ENCODE results near the gene HOXC9. TPM values are rescaled to one million over a fixed set of nuclear protein-coding genes. Genes with fewer than 3 reads are reported as not detected.

Gene HOXC9
- total RNA-seq, 1 experiment from 2014 or later, result 21.1 TPM

GRCh38 chr12:53976823-53977595 is 23.0 kb upstream of the HOXC9 start:
- no peaks in the 10 kb centered on the region for H3K36me3 ChIP-seq (ENCODE audit: insufficient read depth, low read length, poor library complexity, severe bottlenecking)
- POLR2A ChIA-PET (ENCODE audit: low non-redundant PET), result no interaction called here
- peaks cover 50% of the 10 kb centered on the region for H3K4me1 ChIP-seq (ENCODE audit: insufficient read depth, low read length, poor library complexity, severe bottlenecking)
- TF ChIP-seq CTCF (conservative IDR thresholded peaks at IDR 0.05; ENCODE audit: low read depth, low read length) (no peak), EZH2 (IDR thresholded peaks at IDR 0.05; ENCODE audit: borderline replicate concordance, low read depth, low read length, poor library complexity, severe bottlenecking) (no peak)
- H3K9me3 ChIP-seq (ENCODE audit: low read depth, low read length, poor library complexity, severe bottlenecking), result peaks cover 6% of the 10 kb centered on the region
- H3K27ac ChIP-seq (ENCODE audit: low read depth, low read length, poor library complexity, severe bottlenecking), result peak overlapping the region; percentile 68
- no peak overlapping the region for H3K4me3 ChIP-seq (ENCODE audit: low read depth, low read length, poor library complexity, severe bottlenecking)
- DNase-seq (ENCODE audit: low spot score), result no peak
- no peaks in the 10 kb centered on the region for H3K27me3 ChIP-seq (replicated peaks; ENCODE audit: insufficient read depth, low read depth, low read length, poor library complexity)
- CTCF ChIA-PET, result interaction anchor here (1.1 kb wide), 1 partner anchor 8 kb away, joined by 6 read pairs; the partner anchor contains the start of gene HOXC10
- BruUV-seq (replicated peaks), result no TSS peak
- intact Hi-C loops (cut with micrococcal nuclease; ENCODE audit: unreplicated experiment), result no loop called here

- BruUV-seq (replicated peaks), result no TSS peak
- CTCF ChIA-PET, result no interaction called here
- no peak overlapping the region for H3K4me3 ChIP-seq (ENCODE audit: low read depth, low read length, poor library complexity, severe bottlenecking)
These were observed 22.1 kb upstream of the HOXC9 start for GRCh38 chr12:53977596-53978445.

GRCh38 chr12:53978477-53979356 is 21.2 kb upstream of the HOXC9 start:
- peak overlapping the region; percentile 71 for H3K27ac ChIP-seq (ENCODE audit: low read depth, low read length, poor library complexity, severe bottlenecking)
- no peaks in the 10 kb centered on the region for H3K27me3 ChIP-seq (replicated peaks; ENCODE audit: insufficient read depth, low read depth, low read length, poor library complexity)
- ChIA-PET POLR2A (ENCODE audit: low non-redundant PET) (no interaction called here), CTCF (no interaction called here)
- H3K4me3 ChIP-seq (ENCODE audit: low read depth, low read length, poor library complexity, severe bottlenecking), result peak overlapping the region; percentile 10
- intact Hi-C loops (cut with micrococcal nuclease; ENCODE audit: unreplicated experiment), result no loop called here
- peaks cover 6% of the 10 kb centered on the region for H3K9me3 ChIP-seq (ENCODE audit: low read depth, low read length, poor library complexity, severe bottlenecking)
- no TSS peak for BruUV-seq (replicated peaks)
- TF ChIP-seq EZH2 (IDR thresholded peaks at IDR 0.05; ENCODE audit: borderline replicate concordance, low read depth, low read length, poor library complexity, severe bottlenecking) (no peak), CTCF (conservative IDR thresholded peaks at IDR 0.05; ENCODE audit: low read depth, low read length) (no peak)
- DNase-seq (ENCODE audit: low spot score), result peak; percentile 73
- H3K36me3 ChIP-seq (ENCODE audit: insufficient read depth, low read length, poor library complexity, severe bottlenecking), result no peaks in the 10 kb centered on the region
- peaks cover 44% of the 10 kb centered on the region for H3K4me1 ChIP-seq (ENCODE audit: insufficient read depth, low read length, poor library complexity, severe bottlenecking)

More at GRCh38 chr12:53977596-53978445, 22.1 kb upstream of the HOXC9 start:
- no peak for DNase-seq (ENCODE audit: low spot score)
- peaks cover 6% of the 10 kb centered on the region for H3K9me3 ChIP-seq (ENCODE audit: low read depth, low read length, poor library complexity, severe bottlenecking)
- H3K4me1 ChIP-seq (ENCODE audit: insufficient read depth, low read length, poor library complexity, severe bottlenecking), result peaks cover 49% of the 10 kb centered on the region
- TF ChIP-seq EZH2 (IDR thresholded peaks at IDR 0.05; ENCODE audit: borderline replicate concordance, low read depth, low read length, poor library complexity, severe bottlenecking), result no peak
- intact Hi-C loops (cut with micrococcal nuclease; ENCODE audit: unreplicated experiment), result no loop called here
- H3K36me3 ChIP-seq (ENCODE audit: insufficient read depth, low read length, poor library complexity, severe bottlenecking), result no peaks in the 10 kb centered on the region
- H3K27ac ChIP-seq (ENCODE audit: low read depth, low read length, poor library complexity, severe bottlenecking), result peak overlapping the region; percentile 68
- POLR2A ChIA-PET (ENCODE audit: low non-redundant PET), result no interaction called here
- no peaks in the 10 kb centered on the region for H3K27me3 ChIP-seq (replicated peaks; ENCODE audit: insufficient read depth, low read depth, low read length, poor library complexity)
